ENCODE data around the gene TRPM3.

The TRPM3 gene

DNA sequence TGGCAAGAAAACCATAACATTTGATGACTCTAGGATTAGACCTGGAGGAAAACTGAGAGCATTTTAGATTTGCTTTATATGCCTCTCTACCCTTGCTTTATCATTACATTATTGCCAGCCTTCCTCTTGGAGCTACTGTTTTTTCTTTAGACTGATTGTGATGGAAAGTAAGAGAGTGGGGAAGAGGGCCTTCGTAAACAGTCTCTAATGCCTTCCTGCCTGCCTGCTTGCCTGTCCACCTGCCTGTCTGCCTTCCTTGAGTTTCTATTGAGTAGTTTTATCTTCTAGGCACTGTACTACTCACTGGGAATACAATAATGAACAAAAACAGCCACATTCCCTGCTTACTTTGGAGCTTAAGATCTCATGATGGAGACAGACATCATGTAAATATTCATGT, 189.3 kb downstream of the TRPM3 start:
- H3K27ac Mint-ChIP-seq (ENCODE audit: low read depth): no peak overlapping the region
- H3K36me3 Mint-ChIP-seq (ENCODE audit: insufficient read depth): no peaks in the 10 kb centered on the region
- no peak for DNase-seq (ENCODE audit: low spot score in 2 of 2)
- ATAC-seq (replicated peaks; ENCODE audit: extremely low read depth, poor library complexity, severe bottlenecking): no peak
- no peak overlapping the region for H3K4me3 Mint-ChIP-seq
- H3K4me1 Mint-ChIP-seq: no peaks in the 10 kb centered on the region
- H3K27me3 Mint-ChIP-seq: no peaks in the 10 kb centered on the region
- no peaks in the 10 kb centered on the region for H3K9me3 Mint-ChIP-seq

DNA sequence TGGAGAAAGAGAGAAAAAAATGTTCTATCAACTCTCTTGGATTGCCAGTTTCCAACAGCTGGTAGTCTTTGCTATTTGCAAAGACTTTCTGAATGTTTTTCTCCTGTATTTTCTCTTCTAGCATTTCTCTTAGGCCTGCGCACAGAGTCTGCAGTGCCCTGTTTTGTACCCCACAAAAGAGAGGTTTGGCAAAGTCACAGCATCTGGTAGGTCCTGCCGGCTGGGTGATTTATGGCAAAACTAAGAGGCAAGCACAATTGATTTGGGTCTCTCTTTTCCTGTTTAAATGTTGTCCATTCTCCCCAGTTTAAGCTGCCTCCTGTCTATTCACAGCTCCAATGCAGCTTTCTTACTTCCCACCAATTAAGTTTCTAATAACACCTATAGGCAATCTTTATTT, 193.9 kb downstream of the TRPM3 start:
- no peak for ATAC-seq (replicated peaks; ENCODE audit: extremely low read depth, poor library complexity, severe bottlenecking)
- Mint-ChIP-seq H3K4me1 (no peaks in the 10 kb centered on the region), H3K4me3 (no peak overlapping the region), H3K9me3 (no peaks in the 10 kb centered on the region), H3K27me3 (no peaks in the 10 kb centered on the region), H3K36me3 (ENCODE audit: insufficient read depth) (no peaks in the 10 kb centered on the region), H3K27ac (ENCODE audit: low read depth) (no peak overlapping the region)
- DNase-seq (ENCODE audit: low spot score in 2 of 2): no peak

DNA sequence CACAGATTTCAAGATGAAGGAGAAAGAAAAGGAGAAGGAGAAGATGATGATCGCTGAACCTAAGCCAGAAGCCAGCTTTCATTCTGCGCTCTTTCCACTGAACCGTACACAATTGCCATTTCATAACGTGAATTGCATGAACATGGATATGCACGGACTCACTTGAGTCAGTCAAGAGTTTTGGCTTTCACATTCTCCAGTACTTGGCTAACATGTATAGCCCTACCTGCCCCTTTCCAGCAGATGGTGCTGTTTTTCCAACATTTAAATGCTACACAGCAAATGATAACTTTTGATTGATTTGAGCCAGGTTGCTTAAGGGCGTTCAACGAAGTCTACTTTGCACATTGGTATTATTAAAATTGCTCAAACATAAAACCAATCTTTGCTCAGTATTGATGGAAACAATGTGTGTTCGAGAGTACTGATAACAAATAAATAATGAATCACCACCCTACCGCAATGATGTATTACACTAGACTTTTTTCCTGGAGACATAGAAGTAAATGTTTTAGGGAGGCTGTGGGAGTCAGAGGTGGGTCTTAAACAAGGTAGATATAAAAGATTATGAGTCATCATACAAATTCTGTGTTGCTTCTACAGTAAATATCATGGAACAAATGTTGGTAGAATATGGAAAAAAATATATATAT, 196.4 kb downstream of the TRPM3 start:
- DNase-seq (ENCODE audit: low spot score in 2 of 2) (no peak), ATAC-seq (replicated peaks; ENCODE audit: extremely low read depth, poor library complexity, severe bottlenecking) (no peak)
- H3K36me3 Mint-ChIP-seq (ENCODE audit: insufficient read depth): no peaks in the 10 kb centered on the region

DNA sequence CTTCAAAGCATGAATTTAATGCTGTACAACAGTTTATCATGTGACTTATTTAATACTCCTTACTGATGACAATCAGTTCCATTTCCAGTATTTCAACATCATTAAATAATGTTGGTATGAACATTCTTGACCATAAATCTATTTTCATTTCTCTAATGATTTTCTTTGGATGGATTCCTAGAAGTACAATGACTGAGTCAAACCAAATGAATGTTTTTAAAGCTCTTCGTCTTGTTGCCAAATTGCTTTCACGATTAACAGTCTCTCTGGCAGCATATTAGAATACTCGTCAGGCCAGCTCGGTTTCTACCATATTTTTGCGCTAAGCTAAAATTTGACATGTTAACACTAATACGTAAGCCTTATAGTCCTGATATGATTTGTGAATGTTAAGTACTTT, 197.0 kb downstream of the TRPM3 start:
- DNase-seq (ENCODE audit: low spot score in 2 of 2): no peak
- no peak overlapping the region for H3K4me3 Mint-ChIP-seq

More for the DNA sequence above, 196.4 kb downstream of the TRPM3 start:
- Mint-ChIP-seq H3K4me3 (no peak overlapping the region), H3K4me1 (no peaks in the 10 kb centered on the region), H3K27ac (ENCODE audit: low read depth) (no peak overlapping the region), H3K9me3 (no peaks in the 10 kb centered on the region), H3K27me3 (no peaks in the 10 kb centered on the region)

DNA sequence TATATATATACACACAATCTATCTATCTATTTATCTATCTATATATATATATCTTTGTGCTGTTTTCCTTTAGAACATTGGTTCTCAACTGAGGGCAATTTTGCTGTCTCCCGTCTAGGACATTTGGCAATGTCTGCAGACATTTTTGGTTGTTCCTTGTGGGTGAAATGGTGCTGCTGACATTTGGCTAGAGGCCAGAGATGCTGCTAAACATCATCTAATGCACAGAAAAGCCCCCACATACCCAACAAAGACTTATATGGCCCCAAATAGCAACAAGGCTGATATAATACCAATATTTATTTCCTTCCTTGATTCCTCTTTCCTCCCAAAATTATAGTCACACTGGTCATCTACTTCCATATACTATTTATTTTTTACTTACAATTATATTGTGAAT, 197.5 kb downstream of the TRPM3 start:
- no peaks in the 10 kb centered on the region for H3K27me3 Mint-ChIP-seq
- no peaks in the 10 kb centered on the region for H3K36me3 Mint-ChIP-seq (ENCODE audit: insufficient read depth)

More for the DNA sequence above, 197.0 kb downstream of the TRPM3 start:
- Mint-ChIP-seq H3K36me3 (ENCODE audit: insufficient read depth) (no peaks in the 10 kb centered on the region), H3K27me3 (no peaks in the 10 kb centered on the region), H3K9me3 (no peaks in the 10 kb centered on the region), H3K27ac (ENCODE audit: low read depth) (no peak overlapping the region), H3K4me1 (no peaks in the 10 kb centered on the region)
- no peak for ATAC-seq (replicated peaks; ENCODE audit: extremely low read depth, poor library complexity, severe bottlenecking)

DNA sequence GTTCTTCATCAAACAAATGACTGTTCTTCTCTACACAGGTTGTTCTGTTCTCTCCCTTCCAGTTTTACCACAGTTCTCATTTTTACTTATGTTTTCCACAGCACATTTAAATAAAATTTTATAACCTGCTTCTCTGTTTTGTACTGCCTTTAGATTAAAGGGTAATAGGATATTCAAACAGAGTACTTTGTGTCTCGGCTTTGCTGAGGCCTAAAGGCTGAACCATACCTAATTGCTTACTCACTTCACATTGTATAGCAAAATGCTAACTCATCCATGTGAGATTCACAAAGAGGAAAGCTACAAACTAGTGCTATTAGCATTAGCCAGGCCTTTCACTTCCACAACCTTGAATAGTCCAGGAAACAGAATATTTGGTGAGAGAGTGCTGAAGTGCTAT, 200.3 kb downstream of the TRPM3 start:
- H3K4me1 Mint-ChIP-seq: no peaks in the 10 kb centered on the region
- no peaks in the 10 kb centered on the region for H3K9me3 Mint-ChIP-seq
- no peak overlapping the region for H3K4me3 Mint-ChIP-seq
- no peaks in the 10 kb centered on the region for H3K36me3 Mint-ChIP-seq (ENCODE audit: insufficient read depth)
- ATAC-seq (replicated peaks; ENCODE audit: extremely low read depth, poor library complexity, severe bottlenecking): no peak
- H3K27ac Mint-ChIP-seq (ENCODE audit: low read depth): no peak overlapping the region
- H3K27me3 Mint-ChIP-seq: no peaks in the 10 kb centered on the region
- no peak for DNase-seq (ENCODE audit: low spot score in 2 of 2)

More for the DNA sequence above, 197.5 kb downstream of the TRPM3 start:
- no peaks in the 10 kb centered on the region for H3K4me1 Mint-ChIP-seq
- no peak for DNase-seq (ENCODE audit: low spot score in 2 of 2)
- no peaks in the 10 kb centered on the region for H3K9me3 Mint-ChIP-seq
- H3K4me3 Mint-ChIP-seq: no peak overlapping the region
- ATAC-seq (replicated peaks; ENCODE audit: extremely low read depth, poor library complexity, severe bottlenecking): no peak
- no peak overlapping the region for H3K27ac Mint-ChIP-seq (ENCODE audit: low read depth)

DNA sequence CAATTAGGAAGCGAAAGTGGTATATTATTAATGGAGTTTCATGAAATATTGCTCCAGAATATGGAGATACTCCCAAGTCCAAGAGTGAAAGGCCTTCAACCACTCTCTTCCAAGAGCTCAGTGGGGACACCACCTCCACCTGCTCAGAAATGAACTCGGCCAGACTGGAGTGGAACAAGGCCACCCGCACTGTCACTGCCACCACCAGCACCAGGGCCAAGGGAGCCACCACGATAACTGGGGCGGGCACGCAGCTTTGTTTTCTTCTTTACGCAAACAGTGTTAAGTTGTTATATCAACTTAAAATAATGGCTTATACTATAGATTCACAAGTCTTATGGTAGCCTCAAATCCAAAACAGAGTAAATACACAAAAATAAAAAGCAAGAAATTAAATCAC, 204.1 kb downstream of the TRPM3 start:
- no peak for ATAC-seq (replicated peaks; ENCODE audit: extremely low read depth, poor library complexity, severe bottlenecking)
- DNase-seq (ENCODE audit: low spot score in 2 of 2): no peak
- no peaks in the 10 kb centered on the region for H3K4me1 Mint-ChIP-seq
- no peaks in the 10 kb centered on the region for H3K36me3 Mint-ChIP-seq (ENCODE audit: insufficient read depth)
- H3K9me3 Mint-ChIP-seq: peaks cover 8% of the 10 kb centered on the region
- no peak overlapping the region for H3K27ac Mint-ChIP-seq (ENCODE audit: low read depth)
- H3K4me3 Mint-ChIP-seq: no peak overlapping the region
- H3K27me3 Mint-ChIP-seq: peaks cover 19% of the 10 kb centered on the region

DNA sequence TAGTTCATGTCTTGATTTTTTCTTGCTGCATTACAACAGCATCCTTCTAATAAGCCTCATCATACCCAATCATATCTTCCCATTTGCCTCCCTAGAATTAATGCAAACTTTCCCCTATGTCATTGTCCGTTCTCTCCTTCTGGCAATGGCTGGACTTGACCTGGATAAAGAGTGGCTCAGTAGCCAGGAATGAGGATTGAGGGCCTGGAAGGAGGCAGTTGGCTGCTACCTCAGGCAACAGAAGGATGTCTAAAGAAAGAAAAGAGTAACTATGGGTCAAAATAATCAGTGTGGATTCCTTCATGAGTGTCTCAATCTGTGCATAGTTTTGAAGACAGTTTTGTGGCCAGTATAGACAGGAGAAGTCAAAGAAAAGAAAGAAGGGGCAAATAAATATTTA, 209.6 kb downstream of the TRPM3 start:
- DNase-seq (ENCODE audit: low spot score in 2 of 2) (no peak), ATAC-seq (replicated peaks; ENCODE audit: extremely low read depth, poor library complexity, severe bottlenecking) (no peak)
- Mint-ChIP-seq H3K4me1 (no peaks in the 10 kb centered on the region), H3K27me3 (peaks cover 19% of the 10 kb centered on the region), H3K36me3 (ENCODE audit: insufficient read depth) (no peaks in the 10 kb centered on the region), H3K27ac (ENCODE audit: low read depth) (no peak overlapping the region), H3K9me3 (peaks cover 16% of the 10 kb centered on the region), H3K4me3 (no peak overlapping the region)

DNA sequence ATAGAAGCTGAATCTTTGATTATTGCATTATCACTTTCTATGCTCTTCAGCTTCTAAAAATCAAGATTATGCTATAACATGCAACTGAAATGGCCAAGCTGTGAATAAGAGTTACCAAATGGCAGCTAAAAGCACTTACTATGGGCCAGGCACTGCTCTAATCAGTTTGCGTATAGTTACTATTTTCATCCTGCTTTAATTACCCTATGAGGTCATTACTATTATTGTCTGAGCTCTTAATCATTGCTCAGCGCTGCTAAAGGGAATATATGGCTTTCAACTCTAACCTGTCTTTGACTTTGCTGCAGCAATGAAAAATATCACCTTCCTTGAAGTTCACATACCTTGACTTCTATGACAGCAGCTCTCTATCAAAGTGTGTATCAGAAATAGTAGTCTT, 210.8 kb downstream of the TRPM3 start:
- DNase-seq (ENCODE audit: low spot score in 2 of 2): no peak

DNA sequence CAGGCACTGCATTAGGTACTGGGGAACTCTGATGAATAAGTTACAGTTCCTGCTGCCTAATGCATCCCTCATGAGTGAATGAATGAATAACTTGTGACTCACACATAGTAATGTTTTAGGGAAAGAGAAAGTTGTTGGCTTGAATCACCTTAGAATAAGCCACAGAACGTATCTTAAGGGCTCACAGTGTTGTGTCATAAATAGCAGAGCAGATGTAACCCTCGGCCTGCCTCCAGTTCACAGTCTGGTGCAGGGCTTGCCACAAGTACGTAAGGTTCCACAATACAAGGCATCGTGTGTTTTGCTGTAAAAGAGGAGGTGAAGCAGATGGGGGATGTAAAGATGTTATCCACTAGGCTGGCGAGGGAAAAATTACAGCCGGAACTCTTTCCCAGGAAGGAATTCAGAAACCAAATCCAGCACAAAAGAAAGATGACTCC, 218.7 kb downstream of the TRPM3 start:
- no peak for DNase-seq (ENCODE audit: low spot score in 2 of 2)
- H3K4me3 Mint-ChIP-seq: no peak overlapping the region
- H3K27ac Mint-ChIP-seq (ENCODE audit: low read depth): no peak overlapping the region
- H3K36me3 Mint-ChIP-seq (ENCODE audit: insufficient read depth): no peaks in the 10 kb centered on the region
- ATAC-seq (replicated peaks; ENCODE audit: extremely low read depth, poor library complexity, severe bottlenecking): no peak
- no peaks in the 10 kb centered on the region for H3K9me3 Mint-ChIP-seq
- no peaks in the 10 kb centered on the region for H3K4me1 Mint-ChIP-seq
- no peaks in the 10 kb centered on the region for H3K27me3 Mint-ChIP-seq

More for the DNA sequence above, 210.8 kb downstream of the TRPM3 start:
- ATAC-seq (replicated peaks; ENCODE audit: extremely low read depth, poor library complexity, severe bottlenecking): no peak
- H3K9me3 Mint-ChIP-seq: peaks cover 16% of the 10 kb centered on the region
- H3K27ac Mint-ChIP-seq (ENCODE audit: low read depth): no peak overlapping the region
- H3K4me3 Mint-ChIP-seq: no peak overlapping the region
- H3K4me1 Mint-ChIP-seq: no peaks in the 10 kb centered on the region
- no peaks in the 10 kb centered on the region for H3K36me3 Mint-ChIP-seq (ENCODE audit: insufficient read depth)
- H3K27me3 Mint-ChIP-seq: peaks cover 16% of the 10 kb centered on the region

DNA sequence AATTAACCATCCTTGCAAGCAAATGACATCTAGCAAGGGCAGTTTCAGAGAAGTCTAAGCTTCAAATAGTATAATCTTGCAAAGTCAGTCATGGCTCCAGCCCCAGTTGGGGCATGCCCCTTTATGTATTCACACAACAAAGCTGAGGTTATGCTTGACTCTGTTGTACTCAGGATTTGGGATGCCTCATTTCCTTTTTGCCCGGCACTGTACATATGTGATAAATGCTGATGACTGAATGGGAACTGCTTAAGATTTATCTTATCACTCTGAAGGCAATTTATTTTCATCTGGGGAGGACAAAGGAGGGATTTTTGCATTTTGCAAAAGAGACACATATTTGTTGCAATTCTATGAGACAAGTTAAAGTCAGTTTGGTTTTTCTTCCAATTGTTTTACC, 219.2 kb downstream of the TRPM3 start:
- Mint-ChIP-seq H3K27me3 (no peaks in the 10 kb centered on the region), H3K9me3 (no peaks in the 10 kb centered on the region), H3K4me1 (no peaks in the 10 kb centered on the region), H3K27ac (ENCODE audit: low read depth) (no peak overlapping the region), H3K4me3 (no peak overlapping the region), H3K36me3 (ENCODE audit: insufficient read depth) (no peaks in the 10 kb centered on the region)
- no peak for DNase-seq (ENCODE audit: low spot score in 2 of 2)
- ATAC-seq (replicated peaks; ENCODE audit: extremely low read depth, poor library complexity, severe bottlenecking): no peak

DNA sequence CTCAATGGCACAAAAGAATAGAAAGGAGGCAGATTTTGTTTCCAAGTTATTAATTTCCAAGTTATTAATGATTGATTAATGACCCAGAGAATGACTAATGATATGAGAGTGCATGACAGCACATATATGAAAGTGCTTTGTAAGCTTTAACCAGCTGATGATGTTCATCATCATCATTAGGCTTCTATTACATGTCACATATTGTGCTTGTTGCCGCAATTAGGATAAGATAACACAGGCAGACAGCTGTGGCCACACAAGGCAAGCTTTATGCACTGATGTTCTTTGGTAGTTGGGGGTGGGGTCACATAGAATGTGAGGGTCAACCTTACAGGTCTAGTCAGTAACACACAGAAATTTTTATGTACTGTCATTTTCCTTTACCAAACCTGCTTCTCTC, 219.7 kb downstream of the TRPM3 start:
- no peak for ATAC-seq (replicated peaks; ENCODE audit: extremely low read depth, poor library complexity, severe bottlenecking)
- H3K27me3 Mint-ChIP-seq: no peaks in the 10 kb centered on the region

DNA sequence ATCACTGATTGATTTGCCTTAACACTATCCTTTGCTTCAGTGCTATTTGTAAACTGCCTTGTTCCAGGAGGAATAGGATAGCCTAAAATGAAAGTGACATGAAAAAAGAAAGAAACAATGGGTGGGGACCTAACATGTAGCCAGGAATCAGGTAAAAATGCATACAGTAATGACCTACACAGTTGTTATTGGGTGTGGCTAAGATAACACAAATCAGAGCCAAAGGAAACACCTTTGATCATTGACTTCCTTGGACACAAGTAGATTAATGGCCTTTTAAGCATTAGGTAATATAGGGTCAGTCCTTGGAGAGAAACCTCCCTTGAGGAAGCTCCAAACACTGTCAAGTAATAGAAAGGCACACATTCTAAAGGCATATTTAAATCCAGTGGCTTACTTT, 220.4 kb downstream of the TRPM3 start:
- DNase-seq (ENCODE audit: low spot score in 2 of 2): no peak
- no peaks in the 10 kb centered on the region for H3K27me3 Mint-ChIP-seq
- H3K4me1 Mint-ChIP-seq: no peaks in the 10 kb centered on the region
- H3K9me3 Mint-ChIP-seq: no peaks in the 10 kb centered on the region
- no peak for ATAC-seq (replicated peaks; ENCODE audit: extremely low read depth, poor library complexity, severe bottlenecking)
- H3K27ac Mint-ChIP-seq (ENCODE audit: low read depth): no peak overlapping the region
- no peak overlapping the region for H3K4me3 Mint-ChIP-seq
- H3K36me3 Mint-ChIP-seq (ENCODE audit: insufficient read depth): no peaks in the 10 kb centered on the region

More for the DNA sequence above, 219.7 kb downstream of the TRPM3 start:
- H3K4me1 Mint-ChIP-seq: no peaks in the 10 kb centered on the region
- DNase-seq (ENCODE audit: low spot score in 2 of 2): no peak
- H3K9me3 Mint-ChIP-seq: no peaks in the 10 kb centered on the region
- H3K36me3 Mint-ChIP-seq (ENCODE audit: insufficient read depth): no peaks in the 10 kb centered on the region
- H3K27ac Mint-ChIP-seq (ENCODE audit: low read depth): no peak overlapping the region
- H3K4me3 Mint-ChIP-seq: no peak overlapping the region
